ENCODE data around the gene DCST2.

DCST2 gene

GRCh38 chr1:155015527-155016230, 17.9 kb downstream of the DCST2 start:
- no peak for DNase-seq (ENCODE audit: extremely low read depth, low read depth)
- TF ChIP-seq CTCF (IDR thresholded peaks at IDR 0.05; ENCODE audit: low read depth, low read length, missing control alignments) = no peak
- no peak overlapping the region for H3K4me3 ChIP-seq (replicated peaks; ENCODE audit: low read depth, low read length)

- no peak overlapping the region for H3K4me3 ChIP-seq (replicated peaks; ENCODE audit: low read depth, low read length)
- TF ChIP-seq CTCF (IDR thresholded peaks at IDR 0.05; ENCODE audit: low read depth, low read length, missing control alignments) = no peak
- no peak for DNase-seq (ENCODE audit: extremely low read depth, low read depth)
Observed at GRCh38 chr1:155014709-155015508, 18.7 kb downstream of the DCST2 start.

GRCh38 chr1:155013632-155014031, 19.9 kb downstream of the DCST2 start:
- TF ChIP-seq CTCF (IDR thresholded peaks at IDR 0.05; ENCODE audit: low read depth, low read length, missing control alignments) = no peak
- no peak overlapping the region for H3K4me3 ChIP-seq (replicated peaks; ENCODE audit: low read depth, low read length)
- no peak for DNase-seq (ENCODE audit: extremely low read depth, low read depth)

- no peak for DNase-seq (ENCODE audit: extremely low read depth, low read depth)
- no peak for TF ChIP-seq CTCF (IDR thresholded peaks at IDR 0.05; ENCODE audit: low read depth, low read length, missing control alignments)
Observed at GRCh38 chr1:155012776-155013602, 20.6 kb downstream of the DCST2 start.

GRCh38 chr1:155012026-155012546, 21.5 kb downstream of the DCST2 start:
- H3K4me3 ChIP-seq (replicated peaks; ENCODE audit: low read depth, low read length) = no peak overlapping the region
- no peak for DNase-seq (ENCODE audit: extremely low read depth, low read depth)
- no peak for TF ChIP-seq CTCF (IDR thresholded peaks at IDR 0.05; ENCODE audit: low read depth, low read length, missing control alignments)

More at GRCh38 chr1:155012776-155013602, 20.6 kb downstream of the DCST2 start:
- H3K4me3 ChIP-seq (replicated peaks; ENCODE audit: low read depth, low read length) = no peak overlapping the region

- TF ChIP-seq CTCF (IDR thresholded peaks at IDR 0.05; ENCODE audit: low read depth, low read length, missing control alignments) = no peak
- no peak overlapping the region for H3K4me3 ChIP-seq (replicated peaks; ENCODE audit: low read depth, low read length)
- DNase-seq (ENCODE audit: extremely low read depth, low read depth) = no peak
Observed at GRCh38 chr1:155011437-155012025, 22.1 kb downstream of the DCST2 start.
